Brain pericyte (primary cell): Measurements from ENCODE around the gene SPTAN1.
"Not testable (repeated sequence)": the region's sequence is repeated elsewhere in the genome, so short reads cannot be mapped to it uniquely, and the experiment has no call there.

Source experiments
- DNase-seq: peaks from one replicate; pipeline ENCODE4 v3.0.0-alpha.2; 2012; ENCODE audit warnings: low read depth, low spot score

The SPTAN1 gene

GRCh38 chr9:128657344-128657704, 104.9 kb downstream of the SPTAN1 start:
- no peak for DNase-seq

- DNase-seq, result no peak
Measured at GRCh38 chr9:128657796-128658195, 105.4 kb downstream of the SPTAN1 start.

GRCh38 chr9:128666481-128666941, 114.1 kb downstream of the SPTAN1 start:
- not testable (repeated sequence) for DNase-seq

- no peak for DNase-seq
Measured at GRCh38 chr9:128669786-128670185, 117.4 kb downstream of the SPTAN1 start.

- no peak for DNase-seq
Measured at GRCh38 chr9:128675382-128675781, 123.0 kb downstream of the SPTAN1 start.

GRCh38 chr9:128677794-128678193, 125.4 kb downstream of the SPTAN1 start:
- no peak for DNase-seq
